ENCODE results near the gene UCN. TPM values are rescaled to one million over a fixed set of nuclear protein-coding genes. Genes with fewer than 3 reads are reported as not detected.

The UCN gene
- total RNA-seq, 4 donors from 2014 or later: 2.3 to 5.2 TPM; not detected in 2

DNA sequence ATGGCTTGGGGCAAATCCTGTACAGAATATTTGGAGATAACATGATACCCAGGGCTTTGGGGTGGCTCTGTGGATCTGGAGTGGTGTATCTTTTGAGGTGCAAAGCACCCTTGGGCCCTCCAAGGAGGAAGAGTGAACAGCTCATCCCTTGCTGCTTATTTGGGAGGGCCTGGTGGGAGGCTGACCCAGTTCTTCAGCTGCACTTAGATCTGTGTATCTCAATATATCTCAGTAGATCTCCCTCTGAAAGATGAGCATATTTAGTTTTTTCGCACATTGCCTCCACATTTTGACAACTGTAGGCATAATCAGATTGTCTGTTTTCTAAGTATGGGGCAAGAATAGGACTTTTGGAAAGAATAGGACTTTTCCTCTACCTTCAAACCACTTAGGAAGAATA lies 23.2 kb downstream of the UCN start:
- no peaks in the 10 kb centered on the region for H3K9me3 ChIP-seq
- TF ChIP-seq POLR2A (IDR thresholded peaks at IDR 0.05): no peak
- TF ChIP-seq, protein P1, sequence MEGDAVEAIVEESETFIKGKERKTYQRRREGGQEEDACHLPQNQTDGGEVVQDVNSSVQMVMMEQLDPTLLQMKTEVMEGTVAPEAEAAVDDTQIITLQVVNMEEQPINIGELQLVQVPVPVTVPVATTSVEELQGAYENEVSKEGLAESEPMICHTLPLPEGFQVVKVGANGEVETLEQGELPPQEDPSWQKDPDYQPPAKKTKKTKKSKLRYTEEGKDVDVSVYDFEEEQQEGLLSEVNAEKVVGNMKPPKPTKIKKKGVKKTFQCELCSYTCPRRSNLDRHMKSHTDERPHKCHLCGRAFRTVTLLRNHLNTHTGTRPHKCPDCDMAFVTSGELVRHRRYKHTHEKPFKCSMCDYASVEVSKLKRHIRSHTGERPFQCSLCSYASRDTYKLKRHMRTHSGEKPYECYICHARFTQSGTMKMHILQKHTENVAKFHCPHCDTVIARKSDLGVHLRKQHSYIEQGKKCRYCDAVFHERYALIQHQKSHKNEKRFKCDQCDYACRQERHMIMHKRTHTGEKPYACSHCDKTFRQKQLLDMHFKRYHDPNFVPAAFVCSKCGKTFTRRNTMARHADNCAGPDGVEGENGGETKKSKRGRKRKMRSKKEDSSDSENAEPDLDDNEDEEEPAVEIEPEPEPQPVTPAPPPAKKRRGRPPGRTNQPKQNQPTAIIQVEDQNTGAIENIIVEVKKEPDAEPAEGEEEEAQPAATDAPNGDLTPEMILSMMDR (IDR thresholded peaks at IDR 0.05): no peak
- no peak overlapping the region for H3K27ac ChIP-seq
- no peak for DNase-seq
- H3K36me3 ChIP-seq: no peaks in the 10 kb centered on the region
- no peaks in the 10 kb centered on the region for H3K27me3 ChIP-seq
- no peaks in the 10 kb centered on the region for H3K4me1 ChIP-seq
- H3K4me3 ChIP-seq: no peak overlapping the region

DNA sequence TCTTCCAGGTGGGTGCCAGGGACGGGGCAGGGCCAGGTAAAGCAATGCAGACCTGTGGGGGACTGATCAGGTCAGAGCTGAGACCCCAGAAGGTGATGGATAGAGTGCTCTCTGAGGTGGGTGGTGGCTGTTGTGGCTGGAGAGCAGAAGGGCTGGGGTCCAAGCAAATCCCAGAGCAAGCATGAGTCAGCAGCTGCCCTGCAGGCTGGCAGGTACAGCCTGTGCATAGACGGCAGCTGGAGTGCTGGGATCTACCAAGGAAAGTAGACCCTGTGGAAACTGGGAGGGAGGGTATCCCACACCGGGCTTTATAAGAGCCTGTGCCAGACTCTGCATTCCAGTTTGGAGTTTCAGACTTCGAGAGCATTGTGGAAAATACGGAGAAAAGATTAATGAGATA lies 25.4 kb downstream of the UCN start:
- Histone ChIP-seq H3K4me1 (no peaks in the 10 kb centered on the region), H3K4me3 (no peak overlapping the region), H3K27me3 (no peaks in the 10 kb centered on the region), H3K9me3 (no peaks in the 10 kb centered on the region), H3K27ac (no peak overlapping the region), H3K36me3 (no peaks in the 10 kb centered on the region)
- no peak for TF ChIP-seq POLR2A (IDR thresholded peaks at IDR 0.05)
- TF ChIP-seq, protein P1 (IDR thresholded peaks at IDR 0.05): no peak
- DNase-seq: no peak

DNA sequence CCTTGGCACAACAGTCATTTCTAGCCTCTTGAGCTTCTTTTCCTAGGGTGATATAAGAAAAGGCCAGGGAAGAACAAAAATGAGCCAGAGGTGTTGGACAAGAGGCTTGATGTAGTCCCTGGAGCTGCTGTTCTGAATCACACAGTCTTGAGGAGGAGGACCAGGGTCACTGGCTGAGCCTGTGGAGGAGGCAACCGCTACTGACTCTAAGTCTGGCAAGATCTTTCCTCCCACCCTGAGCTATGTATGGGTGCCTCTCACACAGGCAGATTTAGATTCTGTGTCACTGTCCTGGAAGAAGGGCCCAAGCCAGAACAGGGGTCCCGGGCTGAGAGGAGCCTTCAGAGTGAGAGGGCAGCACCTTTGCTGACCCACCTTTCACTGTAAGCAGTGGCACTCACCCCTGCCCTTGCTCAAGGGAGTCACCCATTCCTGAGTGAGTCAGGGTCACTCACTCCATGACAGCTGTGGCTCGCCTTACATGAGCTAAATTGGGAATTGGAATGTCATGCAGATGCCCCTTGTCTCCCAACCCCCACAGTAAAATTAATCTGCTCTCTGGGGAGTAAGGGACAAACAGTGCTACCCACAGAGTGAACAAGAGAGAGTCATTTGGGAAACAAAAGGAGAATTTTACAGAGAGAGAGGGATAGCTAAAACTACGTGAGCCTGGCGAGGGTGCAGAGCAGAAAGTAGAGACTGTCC lies 26.2 kb downstream of the UCN start, which contains the start of gene TRIM54:
Gene TRIM54 (plus strand): TSS at position 575 of the 705 bp plus-strand sequence. CDS start 303 bp downstream, outside the sequence.
- no peak for TF ChIP-seq POLR2A (IDR thresholded peaks at IDR 0.05)
- TF ChIP-seq, protein P1 (IDR thresholded peaks at IDR 0.05): no peak
- Histone ChIP-seq H3K9me3 (no peaks in the 10 kb centered on the region), H3K27me3 (no peaks in the 10 kb centered on the region)

DNA sequence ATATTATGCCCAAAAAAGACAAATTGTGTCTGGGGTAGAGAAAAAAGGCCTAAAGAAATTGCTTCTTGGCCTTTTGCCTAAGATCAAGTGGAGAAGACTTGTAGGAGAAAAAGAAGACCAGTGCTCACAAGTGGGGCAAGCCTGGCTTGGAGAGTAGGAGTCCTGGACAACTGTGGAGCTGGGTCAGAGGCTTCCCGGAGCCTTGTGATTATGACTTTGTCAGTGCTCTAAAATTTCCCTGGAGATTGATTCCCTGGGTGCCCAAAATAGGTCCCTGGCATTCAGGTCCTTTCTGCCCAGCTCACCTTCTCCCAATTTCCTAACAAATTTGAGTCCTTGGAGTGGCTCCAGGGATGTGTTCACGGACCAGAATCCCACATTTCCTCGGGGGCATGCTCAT lies 26.8 kb downstream of the UCN start:
- Histone ChIP-seq H3K36me3 (no peaks in the 10 kb centered on the region), H3K4me1 (no peaks in the 10 kb centered on the region), H3K4me3 (no peak overlapping the region), H3K27me3 (no peaks in the 10 kb centered on the region), H3K27ac (no peak overlapping the region), H3K9me3 (no peaks in the 10 kb centered on the region)
- no peak for DNase-seq
- TF ChIP-seq, protein P1 (IDR thresholded peaks at IDR 0.05): no peak
- no peak for TF ChIP-seq POLR2A (IDR thresholded peaks at IDR 0.05)

More for the DNA sequence above, 26.2 kb downstream of the UCN start, which contains the start of gene TRIM54:
- DNase-seq: no peak
- Histone ChIP-seq H3K36me3 (no peaks in the 10 kb centered on the region), H3K27ac (no peak within 1 kb of the TSS), H3K4me3 (no peak within 1 kb of the TSS), H3K4me1 (no peaks in the 10 kb centered on the region)

DNA sequence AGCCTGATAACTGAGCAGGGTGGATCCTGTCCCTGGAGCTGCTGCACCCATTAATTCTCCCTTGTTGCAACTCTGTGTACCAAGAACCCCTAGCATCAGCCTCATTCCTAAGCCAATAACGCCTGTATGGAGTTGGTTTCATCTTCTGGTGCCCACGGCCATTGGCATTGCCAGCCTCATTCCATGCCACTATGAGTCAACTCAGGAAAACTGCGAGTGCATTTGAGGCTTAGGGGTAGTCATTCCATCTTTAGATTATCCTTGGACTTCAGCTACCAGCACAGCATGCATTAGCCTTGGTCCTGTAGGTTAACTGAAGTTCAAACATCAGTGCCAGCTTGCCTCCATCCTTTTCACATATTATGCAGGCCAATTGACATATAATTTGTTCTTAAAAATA lies 27.4 kb downstream of the UCN start:
- no peak overlapping the region for H3K27ac ChIP-seq
- no peak for DNase-seq
- H3K4me1 ChIP-seq: no peaks in the 10 kb centered on the region
- no peaks in the 10 kb centered on the region for H3K36me3 ChIP-seq
- TF ChIP-seq, protein P1 (IDR thresholded peaks at IDR 0.05): no peak
- TF ChIP-seq POLR2A (IDR thresholded peaks at IDR 0.05): no peak
- no peaks in the 10 kb centered on the region for H3K27me3 ChIP-seq
- no peak overlapping the region for H3K4me3 ChIP-seq
- no peaks in the 10 kb centered on the region for H3K9me3 ChIP-seq
